Common myeloid progenitor, CD34-positive (primary cell): ENCODE measurements around the gene CAPZB.
A peak's percentile ranks its signal among the peaks of the same experiment; 100 is the strongest.
"Not testable (repeated sequence)": the region's sequence is repeated elsewhere in the genome, so short reads cannot be mapped to it uniquely, and the experiment has no call there.

Experiments
- CTCF ChIA-PET: fragments of 350-600 bp; sonication (Branson Sonifier 250); formaldehyde crosslinking; loops from one replicate; lab custom pipeline; 2021; ENCODE audit warnings: antibody characterized with exemption; lab: Charles Lee
- POLR2A ChIA-PET: fragments of 350-600 bp; sonication (Branson Sonifier 250); formaldehyde crosslinking; loops from one replicate; lab custom pipeline; 2021; ENCODE audit warnings: antibody characterized with exemption; lab: Charles Lee
- DNase-seq, 3 donors: peaks; one replicate each; pipeline versions ENCODE4 v3.0.0 to v3.0.0-alpha.2; 2013
- H3K27ac ChIP-seq, 2 experiments: 1 replicate in 1 of 2; 2 replicates in 1 of 2; pipeline ENCODE4 v1.7.0; 2013; ENCODE audit warnings: inconsistent platforms in 2 of 2, low read length in 2 of 2, mild to moderate bottlenecking in 2 of 2, low read depth in 1 of 2, moderate library complexity in 1 of 2; ENCODE audit not compliant: severe bottlenecking in 2 of 2, insufficient read depth in 1 of 2, poor library complexity in 1 of 2
- H3K27me3 ChIP-seq, 5 experiments: replicated peaks in 2 of 5; 1 replicate in 3 of 5; 2 replicates in 2 of 5; pipeline versions ENCODE4 v1.6.1 to v1.7.0; 2013; ENCODE audit warnings: low read length in 4 of 5, mild to moderate bottlenecking in 2 of 5, moderate library complexity in 2 of 5, inconsistent platforms in 1 of 5; ENCODE audit not compliant: insufficient read depth in 5 of 5, control insufficient read depth in 4 of 5
- H3K36me3 ChIP-seq, 4 experiments: 1 replicate in 2 of 4; 2 replicates in 2 of 4; pipeline versions ENCODE4 v1.6.1 to v1.7.0; 2013; ENCODE audit warnings: low read length in 3 of 4, control low read depth in 1 of 4, mild to moderate bottlenecking in 1 of 4; ENCODE audit not compliant: control insufficient read depth in 4 of 4, insufficient read depth in 4 of 4
- H3K4me1 ChIP-seq, 4 experiments: 1 replicate in 3 of 4; 2 replicates in 1 of 4; pipeline versions ENCODE4 v1.6.1 to v1.7.1; 2013; ENCODE audit warnings: low read length in 3 of 4, mild to moderate bottlenecking in 3 of 4, control low read depth in 1 of 4, inconsistent platforms in 1 of 4, moderate library complexity in 1 of 4; ENCODE audit not compliant: control insufficient read depth in 4 of 4, insufficient read depth in 4 of 4; ENCODE audit errors: control extremely low read depth in 1 of 4
- H3K4me3 ChIP-seq, 7 experiments: 1 replicate in 4 of 7; 2 replicates in 3 of 7; pipeline versions ENCODE4 v1.5.1 to v1.7.0; 2013; ENCODE audit warnings: mild to moderate bottlenecking in 7 of 7, low read length in 6 of 7, moderate library complexity in 6 of 7, inconsistent platforms in 2 of 7, low read depth in 2 of 7, control low read depth in 1 of 7; ENCODE audit not compliant: insufficient read depth in 4 of 7, control insufficient read depth in 1 of 7; ENCODE audit errors: extremely low read depth in 1 of 7
- H3K9me3 ChIP-seq, 5 experiments: 1 replicate in 4 of 5; 2 replicates in 1 of 5; pipeline versions ENCODE4 v1.6.1 to v1.7.1; 2013; ENCODE audit warnings: low read length in 4 of 5, mild to moderate bottlenecking in 2 of 5, inconsistent platforms in 1 of 5, low read depth in 1 of 5, moderate library complexity in 1 of 5; ENCODE audit not compliant: control insufficient read depth in 4 of 5, insufficient read depth in 2 of 5; ENCODE audit errors: control extremely low read depth in 1 of 5
- WGBS: methylation state at CpG from one replicate; pipeline ENCODE4 v1.1.5; 2013; ENCODE audit not compliant: insufficient coverage; 5-methylcytosine and 5-hydroxymethylcytosine counted together

Gene CAPZB

DNA sequence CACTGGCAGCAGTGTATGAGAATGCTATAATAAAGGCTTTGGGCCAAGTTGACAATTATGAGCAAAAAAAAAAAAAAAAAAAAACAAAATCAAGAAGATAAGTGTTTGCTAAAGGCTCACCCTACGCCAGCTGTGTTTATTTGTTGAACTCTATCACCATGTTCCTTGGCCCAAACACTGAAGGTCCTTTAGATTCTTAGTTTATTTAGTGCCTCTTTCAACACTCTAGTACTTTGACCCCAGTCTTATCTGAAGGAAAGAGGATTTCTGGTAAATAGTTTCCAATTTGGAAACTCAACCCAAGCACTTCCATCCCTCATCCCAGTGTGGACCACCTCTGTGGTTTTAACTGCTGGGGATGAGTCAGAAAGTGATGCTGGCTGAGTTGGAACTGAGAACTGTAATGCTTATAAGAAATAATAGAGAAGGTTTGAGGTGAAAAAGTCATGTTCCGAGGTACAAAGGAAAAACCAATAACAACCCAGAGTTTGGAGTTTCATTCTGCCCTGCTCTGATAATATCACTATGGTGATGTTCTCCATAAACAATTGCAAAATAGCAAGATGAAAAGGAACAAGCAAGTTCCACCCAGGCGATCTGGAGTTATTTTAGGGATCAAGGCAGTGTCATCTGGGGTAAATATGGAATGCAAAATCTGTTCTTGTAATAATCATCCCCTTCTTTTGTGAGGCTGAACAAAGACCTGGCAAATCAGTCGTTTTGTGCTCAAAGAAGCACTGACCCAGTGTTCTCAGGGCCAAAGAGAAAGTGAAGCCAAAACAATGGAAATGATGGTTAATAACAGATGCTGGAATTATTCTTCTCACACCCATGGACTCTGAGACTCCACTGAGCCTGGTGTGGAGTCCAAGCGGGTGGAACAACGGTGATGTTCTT is 19.7 kb upstream of the CAPZB start:
- no peaks in the 10 kb centered on the region for H3K9me3 ChIP-seq
- H3K4me1 ChIP-seq = peaks cover 3 to 34% (median 25%) of the 10 kb centered on the region in 4 experiments
- WGBS = 68% methylated on average over 4 of the region's 6 CpGs
- peak in 2 of 3 donors; percentile 59 to 66 for DNase-seq
- H3K27ac ChIP-seq = peak overlapping the region in 1 of 2 experiments; percentile 55
- H3K36me3 ChIP-seq = no peaks in the 10 kb centered on the region
- no peaks in the 10 kb centered on the region for H3K27me3 ChIP-seq
- POLR2A ChIA-PET = no interaction called here
- CTCF ChIA-PET = interaction anchor here (0.8 to 1.2 kb wide), 4 partner anchors 17 to 141 kb away, joined by 3 read pairs; no protein-coding TSS in a partner anchor
- peak overlapping the region in 2 of 7 experiments; percentile 2 to 43 for H3K4me3 ChIP-seq

DNA sequence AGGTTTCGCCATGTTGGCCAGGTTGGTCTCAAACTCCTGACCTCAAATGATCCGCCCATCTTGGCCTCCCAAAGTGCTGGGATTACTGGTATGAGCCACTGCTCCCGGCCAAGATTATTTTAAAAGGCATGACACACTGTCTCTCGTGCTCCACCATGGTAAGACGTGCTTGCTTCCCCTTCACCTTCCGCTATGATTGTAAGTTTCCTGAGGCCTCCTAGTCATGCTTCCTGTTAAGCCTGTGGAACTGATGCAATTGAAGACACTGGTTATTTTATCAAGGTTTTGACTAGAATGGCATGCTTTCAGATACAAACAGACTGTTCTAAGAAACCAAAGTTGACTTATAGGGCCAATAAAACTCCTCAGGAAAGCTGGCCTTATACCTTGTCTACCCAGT is 16.9 kb upstream of the CAPZB start:
- H3K9me3 ChIP-seq, H3K4me3 ChIP-seq, H3K36me3 ChIP-seq, H3K27me3 ChIP-seq, H3K27ac ChIP-seq, DNase-seq: not testable (repeated sequence)
- WGBS = 98% methylated on average over 6 of the region's 6 CpGs
- peaks cover 3 to 24% (median 20%) of the 10 kb centered on the region in 4 experiments for H3K4me1 ChIP-seq
- ChIA-PET CTCF (interaction anchor here (1.0 to 1.1 kb wide), 2 partner anchors 15 to 81 kb away, joined by 3 to 4 read pairs; no protein-coding TSS in a partner anchor), POLR2A (interaction anchor here (0.7 kb wide), 1 partner anchor 151 kb away, joined by 6 read pairs; no protein-coding TSS in a partner anchor)

DNA sequence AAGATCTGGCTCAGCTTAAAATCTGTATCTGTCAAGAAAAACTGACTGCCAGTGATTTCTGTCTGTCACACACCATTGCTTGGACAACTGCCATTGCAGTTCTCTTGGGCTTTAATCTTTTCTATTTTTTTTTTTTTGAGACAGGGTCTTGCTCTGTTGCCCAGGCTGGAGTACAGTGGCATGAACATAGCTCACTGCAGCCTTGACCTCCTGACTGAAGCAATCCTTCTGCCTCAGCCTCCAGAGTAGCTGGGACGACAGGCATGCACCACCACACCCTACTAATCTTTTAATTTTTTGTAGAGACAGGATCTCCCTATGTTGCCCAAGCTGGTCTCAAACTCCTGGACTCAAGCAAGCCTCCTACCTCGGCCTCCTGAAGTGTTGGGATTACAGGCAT is 14.5 kb upstream of the CAPZB start:
- CTCF ChIA-PET = interaction anchor here (1.0 to 1.7 kb wide), 8 partner anchors 8 to 84 kb away, joined by 3 to 4 read pairs (median 4); no protein-coding TSS in a partner anchor
- WGBS = 100% methylated on average over 2 of the region's 2 CpGs
- H3K4me1 ChIP-seq = peaks cover 0 to 13% (median 7%) of the 10 kb centered on the region in 4 experiments
- H3K36me3 ChIP-seq, H3K27me3 ChIP-seq, H3K9me3 ChIP-seq, DNase-seq, H3K27ac ChIP-seq, POLR2A ChIA-PET, H3K4me3 ChIP-seq: not testable (repeated sequence)

DNA sequence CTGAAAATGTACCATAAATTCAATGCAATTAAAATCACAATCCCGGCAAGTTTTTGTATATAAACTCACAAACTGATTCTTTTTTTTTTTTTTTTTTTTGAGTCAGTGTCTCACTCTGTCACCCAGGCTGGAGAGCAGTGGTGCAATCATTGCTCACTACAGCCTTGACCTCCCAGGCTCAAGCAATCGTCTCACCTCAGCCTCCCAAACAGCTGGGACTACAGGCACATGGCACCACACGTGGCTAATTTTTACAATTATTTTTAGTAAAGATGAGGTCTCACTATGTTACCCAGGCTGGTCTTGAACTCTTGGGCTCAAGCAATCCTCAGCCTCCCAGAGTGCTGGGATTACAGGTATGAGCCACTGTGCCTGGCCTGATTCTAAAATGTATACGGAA is 12.1 kb upstream of the CAPZB start:
- H3K36me3 ChIP-seq, H3K9me3 ChIP-seq, H3K27ac ChIP-seq, POLR2A ChIA-PET, DNase-seq, H3K4me3 ChIP-seq, H3K4me1 ChIP-seq, H3K27me3 ChIP-seq: not testable (repeated sequence)
- 100% methylated on average over 3 of the region's 4 CpGs for WGBS
- CTCF ChIA-PET = interaction anchor here (2.9 kb wide), 1 partner anchor 11 kb away, joined by 6 read pairs; no protein-coding TSS in a partner anchor

DNA sequence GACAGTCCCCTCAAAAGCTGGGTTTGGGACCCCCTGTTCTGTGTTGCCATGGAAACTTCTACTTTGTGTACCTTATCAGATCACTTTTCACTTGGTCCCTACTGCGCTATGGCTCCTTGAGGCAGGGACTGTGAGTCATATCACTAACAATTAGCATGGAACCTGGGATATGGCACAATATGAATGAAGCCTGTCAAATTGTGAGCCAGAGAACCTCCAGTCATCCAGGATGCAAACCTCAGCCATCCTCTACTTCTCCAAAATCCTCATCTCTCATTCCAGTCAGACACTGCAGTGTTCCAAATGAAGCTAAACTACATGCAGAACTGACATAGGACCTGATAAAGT is 11.2 kb upstream of the CAPZB start:
- CTCF ChIA-PET = interaction anchor here (2.9 kb wide), 1 partner anchor 10 kb away, joined by 6 read pairs; no protein-coding TSS in a partner anchor
- Histone ChIP-seq H3K27me3 (no peaks in the 10 kb centered on the region), H3K27ac (no peak overlapping the region), H3K9me3 (no peaks in the 10 kb centered on the region), H3K4me1 (peaks cover 0 to 9% (median 4%) of the 10 kb centered on the region in 4 experiments), H3K36me3 (no peaks in the 10 kb centered on the region), H3K4me3 (no peak overlapping the region)
- POLR2A ChIA-PET = no interaction called here
- 100% methylated on average over 1 of the region's 1 CpG for WGBS
- DNase-seq = no peak

DNA sequence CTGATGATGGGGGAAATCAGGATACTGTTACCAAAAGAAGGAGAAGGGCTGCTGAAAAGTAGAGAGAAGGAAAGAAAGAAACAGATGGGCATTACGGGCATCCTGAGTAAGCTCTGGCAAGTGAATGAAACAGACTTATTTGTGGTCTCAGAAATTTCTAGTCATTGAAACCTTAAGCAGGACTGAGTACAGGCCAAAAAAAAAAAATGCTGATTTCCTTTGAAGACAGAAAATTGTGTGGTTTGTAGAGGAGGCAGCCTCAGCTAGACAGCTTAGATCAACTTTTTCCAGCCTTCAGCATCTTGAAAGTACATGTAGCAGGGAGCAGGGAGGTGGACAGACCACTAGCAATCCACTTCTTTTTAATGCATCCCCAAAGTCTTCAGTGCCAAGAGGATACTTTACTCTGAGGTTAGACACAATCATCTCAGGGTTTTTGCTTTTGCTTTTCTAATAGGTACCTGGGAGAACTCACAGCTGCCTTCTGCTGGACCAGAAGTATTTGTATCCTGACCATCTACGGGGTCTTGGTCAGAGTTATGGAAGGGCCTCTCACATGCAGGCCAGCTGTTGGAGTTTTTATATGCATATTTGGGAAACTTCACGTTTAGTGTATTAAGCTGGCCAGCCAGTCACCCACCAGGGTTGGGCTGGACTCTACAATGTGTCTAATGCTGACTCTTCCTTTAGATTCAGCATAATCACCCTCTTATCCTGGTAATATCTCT is 10.6 kb upstream of the CAPZB start:
- ChIA-PET CTCF (interaction anchor here (0.8 to 2.9 kb wide), 3 partner anchors 10 to 87 kb away, joined by 3 to 6 read pairs (median 3); no protein-coding TSS in a partner anchor), POLR2A (interaction anchor here (0.6 kb wide), 1 partner anchor 22 kb away, joined by 3 read pairs; no protein-coding TSS in a partner anchor)
- H3K27me3 ChIP-seq = no peaks in the 10 kb centered on the region
- H3K4me1 ChIP-seq = peaks cover 0 to 9% (median 4%) of the 10 kb centered on the region in 4 experiments
- no peaks in the 10 kb centered on the region for H3K9me3 ChIP-seq
- DNase-seq = peak in 1 of 3 donors; percentile 48
- no peak overlapping the region for H3K4me3 ChIP-seq
- WGBS = 23% methylated on average over 2 of the region's 3 CpGs
- no peak overlapping the region for H3K27ac ChIP-seq
- H3K36me3 ChIP-seq = no peaks in the 10 kb centered on the region
